Stimulated activated naive CD4-positive, alpha-beta T cell treated with Interleukin-2 at 50 U/mL for 16 hours (primary cell): ENCODE results near the gene LMO7.
"Not testable (repeated sequence)": the region's sequence is repeated elsewhere in the genome, so short reads cannot be mapped to it uniquely, and the experiment has no call there.

ENCODE experiments used
- DNase-seq: peaks from one replicate; lab custom pipeline; 2025; lab: John Stamatoyannopoulos, UW

Gene LMO7

GRCh38 chr13:75647126-75647784, 11.1 kb downstream of the LMO7 start:
- DNase-seq, result no peak

GRCh38 chr13:75648446-75648845, 12.3 kb downstream of the LMO7 start:
- no peak for DNase-seq

- no peak for DNase-seq
Observed at GRCh38 chr13:75651013-75651412, 14.9 kb downstream of the LMO7 start.

GRCh38 chr13:75652726-75653125, 16.6 kb downstream of the LMO7 start:
- no peak for DNase-seq

- DNase-seq, result no peak
Observed at GRCh38 chr13:75656425-75656989, 20.4 kb downstream of the LMO7 start.

- DNase-seq, result no peak
Observed at GRCh38 chr13:75657111-75657510, 21.0 kb downstream of the LMO7 start.

- DNase-seq, result no peak
Observed at GRCh38 chr13:75660694-75661093, 24.6 kb downstream of the LMO7 start.

GRCh38 chr13:75661443-75661842, 25.3 kb downstream of the LMO7 start:
- no peak for DNase-seq

GRCh38 chr13:75666646-75667351, 30.7 kb downstream of the LMO7 start:
- DNase-seq, result no peak

GRCh38 chr13:75669706-75670105, 33.6 kb downstream of the LMO7 start:
- no peak for DNase-seq

- DNase-seq, result no peak
Observed at GRCh38 chr13:75670496-75670895, 34.4 kb downstream of the LMO7 start.

- DNase-seq, result no peak
Observed at GRCh38 chr13:75675421-75675820, 39.3 kb downstream of the LMO7 start.

GRCh38 chr13:75679459-75679858, 43.3 kb downstream of the LMO7 start:
- no peak for DNase-seq

- not testable (repeated sequence) for DNase-seq
Observed at GRCh38 chr13:75680251-75680650, 44.1 kb downstream of the LMO7 start.

- DNase-seq, result no peak
Observed at GRCh38 chr13:75682326-75682725, 46.2 kb downstream of the LMO7 start.

- DNase-seq, result no peak
Observed at GRCh38 chr13:75685239-75685697, 49.1 kb downstream of the LMO7 start.

- no peak for DNase-seq
Observed at GRCh38 chr13:75687150-75687763, 51.1 kb downstream of the LMO7 start.

- no peak for DNase-seq
Observed at GRCh38 chr13:75689686-75690085, 53.6 kb downstream of the LMO7 start.

GRCh38 chr13:75690607-75691006, 54.5 kb downstream of the LMO7 start:
- DNase-seq, result no peak

GRCh38 chr13:75691183-75691582, 55.1 kb downstream of the LMO7 start:
- DNase-seq, result no peak

- no peak for DNase-seq
Observed at GRCh38 chr13:75693227-75693626, 57.1 kb downstream of the LMO7 start.

GRCh38 chr13:75694722-75695121, 58.6 kb downstream of the LMO7 start:
- DNase-seq, result no peak

- peak; percentile 35 for DNase-seq
Observed at GRCh38 chr13:75695908-75696307, 59.8 kb downstream of the LMO7 start.
